HG02885 (cell line): ENCODE data around the gene MGME1.

Experiments used
- ATAC-seq: cut with Tn5 transposase; IDR thresholded peaks from one replicate; pipeline ENCODE4 v1.9.1; 2021; ENCODE audit warnings: mild to moderate bottlenecking; ENCODE audit not compliant: unreplicated experiment, poor library complexity

The MGME1 gene

GRCh38 chr20:17968366-17969277, at the start of gene MGME1, which contains the start of gene SNX5:
Gene MGME1 (plus strand): TSS chr20:17969018. CDS start chr20:17969860, 842 bp downstream.
Gene SNX5 (minus strand): TSS chr20:17968794. CDS start chr20:17968425, 369 bp downstream.
- ATAC-seq = peak; percentile 74

- ATAC-seq = no peak
Observed at GRCh38 chr20:17919149-17919548, 49.7 kb upstream of the MGME1 start.

- ATAC-seq = no peak
Observed at GRCh38 chr20:17921774-17922173, 47.0 kb upstream of the MGME1 start.

- no peak for ATAC-seq
Observed at GRCh38 chr20:17925141-17925939, 43.5 kb upstream of the MGME1 start.

GRCh38 chr20:17925940-17926300, 42.9 kb upstream of the MGME1 start:
- ATAC-seq = no peak

GRCh38 chr20:17928211-17928611, 40.6 kb upstream of the MGME1 start:
- no peak for ATAC-seq

- ATAC-seq = no peak
Observed at GRCh38 chr20:17928633-17929311, 40.0 kb upstream of the MGME1 start.

GRCh38 chr20:17931513-17931912, 37.3 kb upstream of the MGME1 start:
- no peak for ATAC-seq

- no peak for ATAC-seq
Observed at GRCh38 chr20:17932396-17932795, 36.4 kb upstream of the MGME1 start.

- no peak for ATAC-seq
Observed at GRCh38 chr20:17933121-17933520, 35.7 kb upstream of the MGME1 start.

GRCh38 chr20:17933711-17934110, 35.1 kb upstream of the MGME1 start:
- ATAC-seq = peak; percentile 64

GRCh38 chr20:17934141-17934862, 34.5 kb upstream of the MGME1 start:
- no peak for ATAC-seq

GRCh38 chr20:17935186-17935585, 33.6 kb upstream of the MGME1 start:
- no peak for ATAC-seq

- no peak for ATAC-seq
Observed at GRCh38 chr20:17935761-17936160, 33.1 kb upstream of the MGME1 start.

- ATAC-seq = no peak
Observed at GRCh38 chr20:17936286-17936760, 32.5 kb upstream of the MGME1 start.

- no peak for ATAC-seq
Observed at GRCh38 chr20:17936761-17937732, 31.8 kb upstream of the MGME1 start.

GRCh38 chr20:17938871-17939619, 29.8 kb upstream of the MGME1 start:
- ATAC-seq = peak; percentile 79

GRCh38 chr20:17939622-17940223, 29.1 kb upstream of the MGME1 start:
- peak; percentile 1 for ATAC-seq
